MM.1S (cell line): Measurements from ENCODE around the gene ELMO1.

Experiments used
- DNase-seq: peaks from one replicate; pipeline ENCODE4 v3.0.0-alpha.2; 2015
- H2AFZ ChIP-seq: fragments of 300-600 bp; sonication (generic); 2 replicates; pipeline ENCODE4 v1.6.0; 2016; ENCODE audit warnings: antibody characterized with exemption, low read length
- H3F3A ChIP-seq: fragments of 300-600 bp; sonication (generic); 2 replicates; pipeline ENCODE4 v1.6.1; 2016; ENCODE audit warnings: mild to moderate bottlenecking, antibody characterized with exemption, low read length, moderate library complexity, mixed read lengths; ENCODE audit not compliant: insufficient read depth
- H3K27ac ChIP-seq: fragments of 300-600 bp; sonication (generic); 2 replicates; pipeline ENCODE4 v1.5.1; 2016; ENCODE audit warnings: mild to moderate bottlenecking, low read length
- H3K27me3 ChIP-seq: fragments of 300-600 bp; sonication (generic); replicated peaks from 2 replicates; pipeline ENCODE4 v1.6.0; 2016; ENCODE audit warnings: low read length; ENCODE audit not compliant: insufficient read depth
- H3K36me3 ChIP-seq: fragments of 300-600 bp; sonication (generic); replicated peaks from 2 replicates; pipeline ENCODE4 v1.6.1; 2016; ENCODE audit warnings: mild to moderate bottlenecking, low read length, mixed read lengths; ENCODE audit not compliant: insufficient read depth
- H3K4me1 ChIP-seq: fragments of 300-600 bp; sonication (generic); 2 replicates; pipeline ENCODE4 v1.6.1; 2016; ENCODE audit warnings: low read length, mixed read lengths
- H3K4me2 ChIP-seq: fragments of 300-600 bp; sonication (generic); 2 replicates; pipeline ENCODE4 v1.6.0; 2016; ENCODE audit warnings: low read depth, low read length
- H3K4me3 ChIP-seq: fragments of 300-600 bp; sonication (generic); 2 replicates; pipeline ENCODE4 v1.5.1; 2016; ENCODE audit warnings: low read length, mixed read lengths
- H3K79me2 ChIP-seq: fragments of 300-600 bp; sonication (generic); 2 replicates; pipeline ENCODE4 v1.6.1; 2016; ENCODE audit warnings: mixed run types, low read length, mixed read lengths
- H3K9ac ChIP-seq: fragments of 300-600 bp; sonication (generic); 2 replicates; pipeline ENCODE4 v1.6.1; 2016; ENCODE audit warnings: low read length, mixed read lengths
- H3K9me2 ChIP-seq: fragments of 300-600 bp; sonication (generic); replicated peaks from 2 replicates; pipeline ENCODE4 v1.6.1; 2016; ENCODE audit warnings: mild to moderate bottlenecking, low read length, mixed read lengths; ENCODE audit not compliant: insufficient read depth
- H3K9me3 ChIP-seq: fragments of 300-600 bp; sonication (generic); replicated peaks from 2 replicates; pipeline ENCODE4 v1.6.1; 2016; ENCODE audit warnings: mild to moderate bottlenecking, low read length, mixed read lengths; ENCODE audit not compliant: insufficient read depth
- H4K20me1 ChIP-seq: fragments of 300-600 bp; sonication (generic); 2 replicates; pipeline ENCODE4 v1.6.1; 2016; ENCODE audit warnings: mild to moderate bottlenecking, low read length, moderate library complexity, mixed read lengths; ENCODE audit not compliant: insufficient read depth
- EZH2 ChIP-seq: fragments of 300-600 bp; sonication (generic); optimal IDR thresholded peaks from 2 replicates; pipeline ENCODE3; 2017; ENCODE audit warnings: low read depth, mild to moderate bottlenecking, antibody characterized with exemption, low read length, mixed read lengths
- EZH2phosphoT487 ChIP-seq: fragments of 300-600 bp; sonication (generic); IDR thresholded peaks from 2 replicates; pipeline ENCODE4 v1.6.1; 2018; ENCODE audit warnings: antibody characterized with exemption, low read length
- TF ChIP-seq, protein P1 (sequence below): fragments of 300-600 bp; sonication (generic); IDR thresholded peaks from 2 replicates; pipeline ENCODE4 v1.5.1; 2016; ENCODE audit warnings: antibody characterized with exemption, low read length, mixed read lengths

Gene ELMO1

DNA sequence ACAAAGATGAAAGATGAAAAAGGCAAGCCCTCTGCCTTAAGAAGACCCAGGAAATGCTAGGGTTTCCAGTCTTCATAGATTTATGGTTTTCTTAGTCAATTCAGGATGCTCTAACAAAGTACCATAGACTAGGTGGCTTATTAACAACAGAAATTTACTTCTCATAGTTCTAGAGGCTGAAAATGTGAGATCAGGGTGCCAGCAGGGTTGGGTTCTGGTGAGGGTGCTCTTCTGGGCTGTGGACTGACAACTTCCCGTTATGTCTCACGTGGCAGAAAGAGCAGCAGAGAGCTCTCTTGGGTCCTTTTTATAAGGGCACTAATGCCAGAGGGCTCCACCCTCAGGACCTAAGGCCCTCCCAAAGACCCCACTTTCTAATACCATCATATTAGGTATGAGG, 23.7 kb downstream of the ELMO1 start:
- Histone ChIP-seq H3K27ac (no peak overlapping the region), H3K4me1 (no peaks in the 10 kb centered on the region), H3F3A (no peaks in the 10 kb centered on the region), H3K36me3 (no peaks in the 10 kb centered on the region), H3K4me3 (no peak overlapping the region), H3K9me2 (no peaks in the 10 kb centered on the region), H4K20me1 (no peaks in the 10 kb centered on the region), H3K79me2 (no peaks in the 10 kb centered on the region), H3K4me2 (no peak overlapping the region), H3K27me3 (no peaks in the 10 kb centered on the region), H3K9ac (no peak overlapping the region), H3K9me3 (no peaks in the 10 kb centered on the region), H2AFZ (no peak overlapping the region)
- TF ChIP-seq, protein P1, sequence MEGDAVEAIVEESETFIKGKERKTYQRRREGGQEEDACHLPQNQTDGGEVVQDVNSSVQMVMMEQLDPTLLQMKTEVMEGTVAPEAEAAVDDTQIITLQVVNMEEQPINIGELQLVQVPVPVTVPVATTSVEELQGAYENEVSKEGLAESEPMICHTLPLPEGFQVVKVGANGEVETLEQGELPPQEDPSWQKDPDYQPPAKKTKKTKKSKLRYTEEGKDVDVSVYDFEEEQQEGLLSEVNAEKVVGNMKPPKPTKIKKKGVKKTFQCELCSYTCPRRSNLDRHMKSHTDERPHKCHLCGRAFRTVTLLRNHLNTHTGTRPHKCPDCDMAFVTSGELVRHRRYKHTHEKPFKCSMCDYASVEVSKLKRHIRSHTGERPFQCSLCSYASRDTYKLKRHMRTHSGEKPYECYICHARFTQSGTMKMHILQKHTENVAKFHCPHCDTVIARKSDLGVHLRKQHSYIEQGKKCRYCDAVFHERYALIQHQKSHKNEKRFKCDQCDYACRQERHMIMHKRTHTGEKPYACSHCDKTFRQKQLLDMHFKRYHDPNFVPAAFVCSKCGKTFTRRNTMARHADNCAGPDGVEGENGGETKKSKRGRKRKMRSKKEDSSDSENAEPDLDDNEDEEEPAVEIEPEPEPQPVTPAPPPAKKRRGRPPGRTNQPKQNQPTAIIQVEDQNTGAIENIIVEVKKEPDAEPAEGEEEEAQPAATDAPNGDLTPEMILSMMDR = no peak
- TF ChIP-seq EZH2 (no peak), EZH2phosphoT487 (no peak)
- no peak for DNase-seq

DNA sequence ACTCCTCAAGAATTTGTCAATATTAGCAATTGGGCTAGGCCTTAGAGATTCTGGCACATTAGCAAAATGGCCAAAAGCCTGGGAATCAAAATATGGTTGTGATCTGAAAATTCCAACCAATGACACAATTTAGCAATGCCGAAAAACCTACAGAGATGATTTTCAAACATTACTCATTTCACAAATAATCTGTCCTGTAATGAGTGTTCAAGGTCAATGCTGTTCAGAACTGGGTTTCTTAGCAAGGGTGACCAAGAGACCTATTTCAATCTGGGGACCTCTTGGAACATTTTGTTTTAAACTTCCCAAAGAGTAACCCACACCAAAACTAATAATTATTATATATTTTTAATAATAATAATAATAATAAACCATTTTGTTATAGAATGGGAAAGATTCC, 24.1 kb downstream of the ELMO1 start:
- no peak overlapping the region for H3K4me3 ChIP-seq
- H2AFZ ChIP-seq = no peak overlapping the region
- H3K4me1 ChIP-seq = no peaks in the 10 kb centered on the region
- H3K9ac ChIP-seq = no peak overlapping the region
- no peaks in the 10 kb centered on the region for H3K36me3 ChIP-seq
- H4K20me1 ChIP-seq = no peaks in the 10 kb centered on the region
- H3K27ac ChIP-seq = no peak overlapping the region
- no peaks in the 10 kb centered on the region for H3K9me3 ChIP-seq
- H3K4me2 ChIP-seq = no peak overlapping the region
- DNase-seq = no peak
- H3K9me2 ChIP-seq = no peaks in the 10 kb centered on the region
- H3K27me3 ChIP-seq = no peaks in the 10 kb centered on the region
- TF ChIP-seq EZH2 (no peak), EZH2phosphoT487 (no peak)
- TF ChIP-seq, protein P1 = no peak
- H3K79me2 ChIP-seq = no peaks in the 10 kb centered on the region
- no peaks in the 10 kb centered on the region for H3F3A ChIP-seq

DNA sequence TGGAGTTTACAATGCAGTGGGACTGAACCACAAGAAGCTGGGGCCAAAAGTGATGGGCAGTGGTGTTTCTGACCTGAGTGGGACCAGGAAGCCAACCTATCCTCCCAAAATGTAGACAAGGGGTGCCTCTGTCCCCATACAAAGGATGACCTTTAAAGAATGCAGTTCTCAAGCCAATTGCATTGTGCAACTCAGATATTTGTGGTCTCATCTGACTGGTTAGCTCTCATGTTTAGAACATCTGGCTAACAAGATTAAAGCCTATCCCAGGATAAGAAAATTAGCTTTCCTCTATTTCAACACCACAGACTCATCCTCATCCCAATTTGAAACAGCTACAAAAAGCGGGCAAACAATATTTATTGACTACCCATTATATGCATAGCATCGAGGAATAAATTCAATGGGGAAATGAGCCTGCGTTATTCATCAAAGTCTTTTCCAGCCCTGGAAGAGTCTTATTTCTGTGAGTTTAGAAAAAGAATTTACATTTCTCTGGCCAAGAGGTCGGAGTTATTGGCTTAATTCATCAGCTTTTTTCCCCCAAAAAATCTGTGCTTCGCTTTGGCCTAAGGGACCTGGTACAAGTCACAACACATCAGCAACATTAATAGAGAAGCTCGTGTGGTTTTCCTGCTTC, 26.7 kb downstream of the ELMO1 start:
- H3K4me3 ChIP-seq = no peak overlapping the region
- no peak overlapping the region for H2AFZ ChIP-seq
- DNase-seq = no peak
- H3K27ac ChIP-seq = no peak overlapping the region
- H3K79me2 ChIP-seq = no peaks in the 10 kb centered on the region
- no peaks in the 10 kb centered on the region for H3K27me3 ChIP-seq
- TF ChIP-seq, protein P1 = no peak
- TF ChIP-seq EZH2 (no peak), EZH2phosphoT487 (no peak)
- no peaks in the 10 kb centered on the region for H3K4me1 ChIP-seq
- no peaks in the 10 kb centered on the region for H4K20me1 ChIP-seq
- no peaks in the 10 kb centered on the region for H3K36me3 ChIP-seq
- no peak overlapping the region for H3K4me2 ChIP-seq
- no peaks in the 10 kb centered on the region for H3F3A ChIP-seq
- H3K9me2 ChIP-seq = no peaks in the 10 kb centered on the region
- H3K9ac ChIP-seq = no peak overlapping the region
- no peaks in the 10 kb centered on the region for H3K9me3 ChIP-seq
